Measurements from ENCODE around the gene NAALADL2. TPM values are rescaled to one million over a fixed set of nuclear protein-coding genes. Genes with fewer than 3 reads are reported as not detected.

NAALADL2 gene
- total RNA-seq, 1 donor = 13.4 TPM

- no peak for DNase-seq (ENCODE audit: low read depth)
- TF ChIP-seq CTCF (IDR thresholded peaks at IDR 0.05; ENCODE audit: insufficient read depth, low read depth, low read length) = no peak
- H3K4me3 ChIP-seq (ENCODE audit: low read depth, low read length) = no peak overlapping the region
Observed at GRCh38 chr3:175287361-175287963, 428.3 kb downstream of the NAALADL2 start.

DNA sequence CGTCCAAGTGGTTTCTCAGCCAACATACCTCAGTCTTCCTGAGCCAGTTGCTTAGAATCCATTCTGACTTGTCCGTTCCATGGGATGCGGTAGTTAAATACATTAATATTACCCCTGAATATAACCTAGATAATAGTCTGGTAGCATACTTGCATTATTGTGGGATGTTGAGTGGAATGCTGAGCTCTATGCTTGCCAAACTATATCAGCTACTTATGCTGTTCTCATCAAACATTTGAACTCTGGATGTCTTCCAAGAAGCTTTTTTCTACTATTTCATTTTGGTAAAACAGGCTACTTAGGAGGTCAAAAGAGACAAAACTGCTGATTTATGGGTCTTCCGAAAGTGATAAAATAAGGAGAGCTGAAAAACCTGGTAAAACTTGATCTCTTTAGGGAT, 429.5 kb downstream of the NAALADL2 start:
- no peak for DNase-seq (ENCODE audit: low read depth)
- TF ChIP-seq CTCF (IDR thresholded peaks at IDR 0.05; ENCODE audit: insufficient read depth, low read depth, low read length) = no peak
- no peak overlapping the region for H3K4me3 ChIP-seq (ENCODE audit: low read depth, low read length)

GRCh38 chr3:175294793-175295192, 435.7 kb downstream of the NAALADL2 start:
- no peak for DNase-seq (ENCODE audit: low read depth)
- TF ChIP-seq CTCF (IDR thresholded peaks at IDR 0.05; ENCODE audit: insufficient read depth, low read depth, low read length) = no peak
- H3K4me3 ChIP-seq (ENCODE audit: low read depth, low read length) = no peak overlapping the region

- H3K4me3 ChIP-seq (ENCODE audit: low read depth, low read length) = no peak overlapping the region
- TF ChIP-seq CTCF (IDR thresholded peaks at IDR 0.05; ENCODE audit: insufficient read depth, low read depth, low read length) = no peak
- no peak for DNase-seq (ENCODE audit: low read depth)
Observed at GRCh38 chr3:175295248-175296130, 436.4 kb downstream of the NAALADL2 start.

GRCh38 chr3:175297216-175297615, 438.1 kb downstream of the NAALADL2 start:
- no peak for DNase-seq (ENCODE audit: low read depth)
- no peak overlapping the region for H3K4me3 ChIP-seq (ENCODE audit: low read depth, low read length)
- TF ChIP-seq CTCF (IDR thresholded peaks at IDR 0.05; ENCODE audit: insufficient read depth, low read depth, low read length) = no peak

DNA sequence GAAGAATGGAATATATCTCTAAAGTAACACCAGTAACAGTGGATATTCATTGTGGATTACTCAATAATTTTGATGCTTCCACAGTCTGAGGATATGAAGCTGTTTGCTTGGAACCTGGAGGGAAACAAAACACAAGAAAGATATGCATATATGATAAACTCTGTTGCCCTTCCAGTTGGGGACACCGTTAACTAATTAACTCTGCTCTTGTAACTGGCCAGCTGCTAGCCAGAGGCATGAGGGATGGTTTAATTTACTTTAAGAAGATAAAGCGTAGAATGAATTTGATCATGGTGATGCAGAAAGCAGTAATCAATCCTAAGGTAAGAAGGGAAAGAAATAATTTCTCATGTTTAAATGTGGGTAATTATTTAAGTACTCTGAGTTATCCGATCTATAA, 442.6 kb downstream of the NAALADL2 start:
- no peak for TF ChIP-seq CTCF (IDR thresholded peaks at IDR 0.05; ENCODE audit: insufficient read depth, low read depth, low read length)
- no peak overlapping the region for H3K4me3 ChIP-seq (ENCODE audit: low read depth, low read length)
- no peak for DNase-seq (ENCODE audit: low read depth)

All from fibroblast of villous mesenchyme (primary cell).